A549 (cell line): ENCODE results near the gene WDSUB1.

Experiments used
- KDM5A ChIP-seq: fragments of 200-600 bp; sonication (generic); IDR thresholded peaks from 2 replicates; pipeline ENCODE4 v1.6.1; 2016; ENCODE audit warnings: antibody characterized with exemption, mild to moderate bottlenecking
- MAFK ChIP-seq: fragments of 450-650 bp; IDR thresholded peaks from 2 replicates; pipeline ENCODE4 v1.6.1; 2014; ENCODE audit not compliant: partially characterized antibody
- PHF8 ChIP-seq: fragments of 200-600 bp; sonication (generic); IDR thresholded peaks from 2 replicates; pipeline ENCODE4 v1.6.1; 2016; ENCODE audit warnings: low read depth, mild to moderate bottlenecking, antibody characterized with exemption, moderate library complexity, borderline replicate concordance
- POLR2A ChIP-seq: IDR thresholded peaks from 2 replicates; pipeline ENCODE4 v1.6.1; 2012; ENCODE audit warnings: mild to moderate bottlenecking, low read length
- POLR2AphosphoS2 ChIP-seq: conservative IDR thresholded peaks from 2 replicates; pipeline ENCODE4 v1.6.1; 2012; ENCODE audit warnings: low read length, improper control_type of control experiment, inconsistent platforms
- TF ChIP-seq, protein P1 (sequence below): IDR thresholded peaks from 2 replicates; pipeline ENCODE4 v1.6.1; 2012
- TF ChIP-seq, protein P2 (sequence below): fragments of >200 bp; sonication (Bioruptor Twin); formaldehyde crosslinking; IDR thresholded peaks from 3 replicates; pipeline ENCODE4 v1.5.1; 2016
- TF ChIP-seq, protein P3 (sequence below): fragments of 250-450 bp; sonication (Bioruptor Pico); IDR thresholded peaks from 2 replicates; pipeline ENCODE4 v1.5.0; 2021; ENCODE audit warnings: mild to moderate bottlenecking, moderate library complexity, borderline replicate concordance
- TF ChIP-seq, protein P4 (sequence below): fragments of 200-600 bp; sonication (generic); IDR thresholded peaks from 2 replicates; pipeline ENCODE4 v1.6.1; 2016; ENCODE audit warnings: antibody characterized with exemption, mild to moderate bottlenecking, moderate library complexity

DNA sequence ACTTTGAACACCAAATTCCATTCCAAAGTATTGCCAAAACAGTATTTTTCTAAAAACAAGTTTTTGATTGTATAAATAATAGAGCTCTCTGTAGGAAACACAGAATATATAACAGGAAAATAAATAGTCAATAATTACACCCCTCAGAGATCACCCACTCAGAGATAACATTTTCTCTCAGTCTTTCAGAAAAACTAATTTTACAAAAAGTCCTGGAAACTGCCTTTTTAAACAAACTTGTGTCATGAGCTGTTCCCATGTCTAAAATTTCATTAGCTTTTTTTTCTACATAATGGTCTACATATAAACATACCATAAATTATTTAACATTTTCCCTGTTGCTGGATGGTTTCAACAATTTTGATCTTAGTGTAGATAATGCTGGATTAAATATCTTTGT is 1.2 kb upstream of the WDSUB1 start:
- TF ChIP-seq, protein P1, sequence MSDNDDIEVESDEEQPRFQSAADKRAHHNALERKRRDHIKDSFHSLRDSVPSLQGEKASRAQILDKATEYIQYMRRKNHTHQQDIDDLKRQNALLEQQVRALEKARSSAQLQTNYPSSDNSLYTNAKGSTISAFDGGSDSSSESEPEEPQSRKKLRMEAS, result no peak
- TF ChIP-seq, protein P2, sequence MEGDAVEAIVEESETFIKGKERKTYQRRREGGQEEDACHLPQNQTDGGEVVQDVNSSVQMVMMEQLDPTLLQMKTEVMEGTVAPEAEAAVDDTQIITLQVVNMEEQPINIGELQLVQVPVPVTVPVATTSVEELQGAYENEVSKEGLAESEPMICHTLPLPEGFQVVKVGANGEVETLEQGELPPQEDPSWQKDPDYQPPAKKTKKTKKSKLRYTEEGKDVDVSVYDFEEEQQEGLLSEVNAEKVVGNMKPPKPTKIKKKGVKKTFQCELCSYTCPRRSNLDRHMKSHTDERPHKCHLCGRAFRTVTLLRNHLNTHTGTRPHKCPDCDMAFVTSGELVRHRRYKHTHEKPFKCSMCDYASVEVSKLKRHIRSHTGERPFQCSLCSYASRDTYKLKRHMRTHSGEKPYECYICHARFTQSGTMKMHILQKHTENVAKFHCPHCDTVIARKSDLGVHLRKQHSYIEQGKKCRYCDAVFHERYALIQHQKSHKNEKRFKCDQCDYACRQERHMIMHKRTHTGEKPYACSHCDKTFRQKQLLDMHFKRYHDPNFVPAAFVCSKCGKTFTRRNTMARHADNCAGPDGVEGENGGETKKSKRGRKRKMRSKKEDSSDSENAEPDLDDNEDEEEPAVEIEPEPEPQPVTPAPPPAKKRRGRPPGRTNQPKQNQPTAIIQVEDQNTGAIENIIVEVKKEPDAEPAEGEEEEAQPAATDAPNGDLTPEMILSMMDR, result no peak
- TF ChIP-seq MAFK (no peak), KDM5A (no peak), POLR2A (no peak), PHF8 (no peak), POLR2AphosphoS2 (no peak)
- TF ChIP-seq, protein P3, sequence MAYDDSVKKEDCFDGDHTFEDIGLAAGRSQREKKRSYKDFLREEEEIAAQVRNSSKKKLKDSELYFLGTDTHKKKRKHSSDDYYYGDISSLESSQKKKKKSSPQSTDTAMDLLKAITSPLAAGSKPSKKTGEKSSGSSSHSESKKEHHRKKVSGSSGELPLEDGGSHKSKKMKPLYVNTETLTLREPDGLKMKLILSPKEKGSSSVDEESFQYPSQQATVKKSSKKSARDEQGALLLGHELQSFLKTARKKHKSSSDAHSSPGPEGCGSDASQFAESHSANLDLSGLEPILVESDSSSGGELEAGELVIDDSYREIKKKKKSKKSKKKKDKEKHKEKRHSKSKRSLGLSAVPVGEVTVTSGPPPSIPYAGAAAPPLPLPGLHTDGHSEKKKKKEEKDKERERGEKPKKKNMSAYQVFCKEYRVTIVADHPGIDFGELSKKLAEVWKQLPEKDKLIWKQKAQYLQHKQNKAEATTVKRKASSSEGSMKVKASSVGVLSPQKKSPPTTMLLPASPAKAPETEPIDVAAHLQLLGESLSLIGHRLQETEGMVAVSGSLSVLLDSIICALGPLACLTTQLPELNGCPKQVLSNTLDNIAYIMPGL (CRISPR knock-in tag), result no peak
- TF ChIP-seq, protein P4, sequence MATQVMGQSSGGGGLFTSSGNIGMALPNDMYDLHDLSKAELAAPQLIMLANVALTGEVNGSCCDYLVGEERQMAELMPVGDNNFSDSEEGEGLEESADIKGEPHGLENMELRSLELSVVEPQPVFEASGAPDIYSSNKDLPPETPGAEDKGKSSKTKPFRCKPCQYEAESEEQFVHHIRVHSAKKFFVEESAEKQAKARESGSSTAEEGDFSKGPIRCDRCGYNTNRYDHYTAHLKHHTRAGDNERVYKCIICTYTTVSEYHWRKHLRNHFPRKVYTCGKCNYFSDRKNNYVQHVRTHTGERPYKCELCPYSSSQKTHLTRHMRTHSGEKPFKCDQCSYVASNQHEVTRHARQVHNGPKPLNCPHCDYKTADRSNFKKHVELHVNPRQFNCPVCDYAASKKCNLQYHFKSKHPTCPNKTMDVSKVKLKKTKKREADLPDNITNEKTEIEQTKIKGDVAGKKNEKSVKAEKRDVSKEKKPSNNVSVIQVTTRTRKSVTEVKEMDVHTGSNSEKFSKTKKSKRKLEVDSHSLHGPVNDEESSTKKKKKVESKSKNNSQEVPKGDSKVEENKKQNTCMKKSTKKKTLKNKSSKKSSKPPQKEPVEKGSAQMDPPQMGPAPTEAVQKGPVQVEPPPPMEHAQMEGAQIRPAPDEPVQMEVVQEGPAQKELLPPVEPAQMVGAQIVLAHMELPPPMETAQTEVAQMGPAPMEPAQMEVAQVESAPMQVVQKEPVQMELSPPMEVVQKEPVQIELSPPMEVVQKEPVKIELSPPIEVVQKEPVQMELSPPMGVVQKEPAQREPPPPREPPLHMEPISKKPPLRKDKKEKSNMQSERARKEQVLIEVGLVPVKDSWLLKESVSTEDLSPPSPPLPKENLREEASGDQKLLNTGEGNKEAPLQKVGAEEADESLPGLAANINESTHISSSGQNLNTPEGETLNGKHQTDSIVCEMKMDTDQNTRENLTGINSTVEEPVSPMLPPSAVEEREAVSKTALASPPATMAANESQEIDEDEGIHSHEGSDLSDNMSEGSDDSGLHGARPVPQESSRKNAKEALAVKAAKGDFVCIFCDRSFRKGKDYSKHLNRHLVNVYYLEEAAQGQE, result no peak
